H1 (cell line): Measurements from ENCODE around the gene ELL. TPM values are rescaled to one million over a fixed set of nuclear protein-coding genes. Genes with fewer than 3 reads are reported as not detected.

Source experiments
- CTCF ChIA-PET: fragments of 300-600 bp; sonication (Branson Sonifier 250); formaldehyde crosslinking; loops from one replicate; lab custom pipeline; 2021; ENCODE audit not compliant: partially characterized antibody; lab: Charles Lee
- POLR2A ChIA-PET: fragments of 300-600 bp; sonication (Branson Sonifier 250); formaldehyde crosslinking; loops from one replicate; lab custom pipeline; 2021; ENCODE audit warnings: inconsistent platforms; ENCODE audit not compliant: partially characterized antibody; lab: Charles Lee
- DNase-seq, 2 experiments: peaks; one replicate each; pipeline versions ENCODE4 v3.0.0 to v3.0.0-alpha.2; 2010 to 2022; ENCODE audit warnings: low spot score in 2 of 2, low read depth in 1 of 2, mixed read lengths in 1 of 2
- FAIRE-seq: peaks from 2 replicates; lab custom pipeline; 2011; peaks lifted over from hg19 to GRCh38; lab: Jason Lieb, UNC
- H2AFZ ChIP-seq: 2 replicates; pipeline ENCODE4 v1.8.1; 2012; ENCODE audit warnings: low read length, inconsistent platforms
- H2AK5ac ChIP-seq: 2 replicates; pipeline ENCODE4 v1.6.1; 2013; ENCODE audit warnings: low read depth, low read length
- H2BK120ac ChIP-seq: replicated peaks from 2 replicates; pipeline ENCODE3; 2013; ENCODE audit warnings: low read depth, low read length, inconsistent platforms
- H2BK12ac ChIP-seq: 2 replicates; pipeline ENCODE4 v1.6.1; 2013; ENCODE audit warnings: low read depth, low read length
- H2BK15ac ChIP-seq: 2 replicates; pipeline ENCODE4 v1.6.1; 2013; ENCODE audit warnings: low read length
- H2BK20ac ChIP-seq: 2 replicates; pipeline ENCODE4 v1.6.1; 2013; ENCODE audit warnings: low read length
- H2BK5ac ChIP-seq: 2 replicates; pipeline ENCODE4 v1.6.1; 2013; ENCODE audit warnings: low read depth, low read length
- H3K14ac ChIP-seq: 2 replicates; pipeline ENCODE4 v1.6.1; 2013; ENCODE audit warnings: inconsistent platforms; ENCODE audit not compliant: insufficient read length
- H3K18ac ChIP-seq: 2 replicates; pipeline ENCODE4 v1.6.1; 2013; ENCODE audit warnings: low read length; ENCODE audit errors: extremely low read depth
- H3K23ac ChIP-seq: 2 replicates; pipeline ENCODE4 v1.6.1; 2013; ENCODE audit warnings: inconsistent platforms; ENCODE audit not compliant: insufficient read length
- H3K23me2 ChIP-seq: 2 replicates; pipeline ENCODE4 v1.6.1; 2013; ENCODE audit warnings: low read depth, low read length
- H3K27ac ChIP-seq: 2 replicates; pipeline ENCODE4 v1.6.1; 2011; ENCODE audit warnings: low read depth, low read length, inconsistent platforms
- H3K27me3 ChIP-seq, 4 experiments: replicated peaks in 1 of 4; 1 replicate in 1 of 4; 2 replicates in 3 of 4; pipeline versions ENCODE4 v1.6.1 to v1.8.1; 2011 to 2013; ENCODE audit warnings: low read length in 3 of 4, mild to moderate bottlenecking in 3 of 4, inconsistent platforms in 2 of 4, mixed read lengths in 2 of 4, moderate library complexity in 1 of 4; ENCODE audit not compliant: control insufficient read depth in 3 of 4, insufficient read depth in 3 of 4; ENCODE audit errors: extremely low read depth in 1 of 4
- H3K36me3 ChIP-seq, 4 experiments: 2 replicates each; pipeline versions ENCODE4 v1.6.1 to v1.8.1; 2011 to 2013; ENCODE audit warnings: mild to moderate bottlenecking in 4 of 4, low read length in 3 of 4, moderate library complexity in 2 of 4, control low read depth in 1 of 4, inconsistent platforms in 1 of 4; ENCODE audit not compliant: insufficient read depth in 4 of 4, control insufficient read depth in 2 of 4
- H3K4ac ChIP-seq: replicated peaks from 2 replicates; pipeline ENCODE3; 2013; ENCODE audit warnings: low read length, low read depth, mixed read lengths, inconsistent platforms; ENCODE audit not compliant: insufficient read length
- H3K4me1 ChIP-seq, 4 experiments: replicated peaks in 1 of 4; 1 replicate in 1 of 4; 2 replicates in 3 of 4; pipeline versions ENCODE4 v1.6.1 to v1.8.1; 2011 to 2013; ENCODE audit warnings: low read length in 3 of 4, inconsistent platforms in 2 of 4, mixed read lengths in 1 of 4; ENCODE audit not compliant: insufficient read depth in 4 of 4, control insufficient read depth in 3 of 4
- H3K4me2 ChIP-seq, 2 experiments: 2 replicates each; pipeline versions ENCODE4 v1.6.1 to v1.8.1; 2011 to 2013; ENCODE audit warnings: low read depth in 2 of 2, low read length in 2 of 2, control low read depth in 1 of 2, inconsistent platforms in 1 of 2, mild to moderate bottlenecking in 1 of 2; ENCODE audit not compliant: insufficient read depth in 1 of 2
- H3K4me3 ChIP-seq, 4 experiments: fragments of 200-600, 300-600 bp in 1 of 4; sonication (generic), shearing (Covaris generic), sonication (Bioruptor Twin) in 1 of 4; 2 replicates each; pipeline versions ENCODE4 v1.5.1 to v1.8.1; 2011 to 2016; ENCODE audit warnings: low read length in 4 of 4, low read depth in 3 of 4, control low read depth in 2 of 4, inconsistent platforms in 2 of 4, mild to moderate bottlenecking in 2 of 4, mixed read lengths in 1 of 4, moderate library complexity in 1 of 4; ENCODE audit not compliant: insufficient read depth in 2 of 4; ENCODE audit errors: extremely low read depth in 1 of 4
- H3K56ac ChIP-seq: replicated peaks from 2 replicates; pipeline ENCODE3; 2013; ENCODE audit warnings: low read depth, mild to moderate bottlenecking, mixed read lengths, low read length, inconsistent platforms; ENCODE audit not compliant: insufficient read length
- H3K79me1 ChIP-seq: 2 replicates; pipeline ENCODE4 v1.6.1; 2013; ENCODE audit warnings: low read depth, low read length, control low read depth
- H3K79me2 ChIP-seq, 2 experiments: 2 replicates each; pipeline versions ENCODE4 v1.6.1 to v1.8.1; 2012 to 2013; ENCODE audit warnings: low read length in 2 of 2, mild to moderate bottlenecking in 2 of 2, inconsistent platforms in 1 of 2; ENCODE audit not compliant: insufficient read depth in 2 of 2, control insufficient read depth in 1 of 2
- H3K9ac ChIP-seq, 4 experiments: replicated peaks in 1 of 4; 1 replicate in 1 of 4; 2 replicates in 3 of 4; pipeline versions ENCODE4 v1.6.1 to v1.8.1; 2011 to 2013; ENCODE audit warnings: low read depth in 3 of 4, low read length in 3 of 4, control low read depth in 2 of 4, mild to moderate bottlenecking in 2 of 4, moderate library complexity in 2 of 4, inconsistent platforms in 1 of 4; ENCODE audit errors: extremely low read depth in 1 of 4
- H3K9me3 ChIP-seq, 2 experiments: 2 replicates each; pipeline versions ENCODE4 v1.6.1 to v1.8.1; 2012 to 2013; ENCODE audit warnings: mild to moderate bottlenecking in 2 of 2, moderate library complexity in 2 of 2, control low read depth in 1 of 2, inconsistent platforms in 1 of 2, low read depth in 1 of 2, low read length in 1 of 2, mixed read lengths in 1 of 2; ENCODE audit not compliant: insufficient read depth in 2 of 2
- H4K20me1 ChIP-seq, 2 experiments: replicated peaks in 1 of 2; 2 replicates each; pipeline versions ENCODE3 to v1.8.1; 2011 to 2013; ENCODE audit warnings: inconsistent platforms in 2 of 2, low read length in 2 of 2, mild to moderate bottlenecking in 1 of 2; ENCODE audit not compliant: insufficient read depth in 2 of 2, control insufficient read depth in 1 of 2
- H4K5ac ChIP-seq: 2 replicates; pipeline ENCODE4 v1.6.1; 2013; ENCODE audit warnings: low read length, low read depth, mixed read lengths, inconsistent platforms; ENCODE audit not compliant: insufficient read length
- H4K8ac ChIP-seq: 2 replicates; pipeline ENCODE4 v1.8.0; 2013; ENCODE audit warnings: mild to moderate bottlenecking, moderate library complexity, low read length, inconsistent platforms; ENCODE audit not compliant: insufficient read depth; ENCODE audit errors: extremely low read depth
- H4K91ac ChIP-seq: replicated peaks from 2 replicates; pipeline ENCODE3; 2013; ENCODE audit warnings: low read length, mixed read lengths, inconsistent platforms; ENCODE audit not compliant: insufficient read length
- MAFK ChIP-seq: IDR thresholded peaks from 2 replicates; pipeline ENCODE4 v1.6.1; 2012; ENCODE audit warnings: low read depth, mild to moderate bottlenecking, improper control_type of control experiment, low read length
- RBBP5 ChIP-seq: IDR thresholded peaks from 2 replicates; pipeline ENCODE4 v1.7.1; 2012; ENCODE audit warnings: low read depth, mild to moderate bottlenecking, inconsistent platforms, low read length, moderate library complexity, borderline replicate concordance
- TBP ChIP-seq: IDR thresholded peaks from 2 replicates; pipeline ENCODE4 v1.6.1; 2011; ENCODE audit warnings: low read depth, low read length, improper control_type of control experiment
- WGBS, 2 experiments: shearing (Covaris generic) in 1 of 2; methylation state at CpG; one replicate each; pipeline versions ENCODE4 v1.1.6 to v1.1.7; 2013 to 2015; ENCODE audit warnings: low lambda C conversion rate in 2 of 2, mixed read lengths in 2 of 2, inconsistent platforms in 1 of 2, low coverage in 1 of 2, missing lambda C conversion rate in 1 of 2; ENCODE audit not compliant: insufficient replicate concordance in 2 of 2, insufficient coverage in 1 of 2, insufficient read length in 1 of 2; ENCODE audit errors: extremely low coverage in 1 of 2, missing lambda C conversion rate in 1 of 2; 5-methylcytosine and 5-hydroxymethylcytosine counted together
- polyA plus RNA-seq, 7 experiments: library from polyadenylated mRNA; depleted of rRNA in 3 of 7; stranded (reverse) in 5 of 7; unstranded in 2 of 7; fragments of >200 nt in 5 of 7; fragments of 200-250 nt in 2 of 7; gene quantifications; 1 replicate in 5 of 7; 2 replicates in 1 of 7; 4 replicates in 1 of 7; pipeline versions ENCODE4 v1.2.1 to v1.2.3, GENCODE V29; 2011 to 2013; ENCODE audit warnings: missing spikeins in 2 of 7, mixed read lengths in 2 of 7
- total RNA-seq: library from RNA; stranded (reverse); fragmentation: NEBNext Ultra II Directional; extraction: Animal tissue kit (Norgen Biotek cat#: 25700); gene quantifications from 2 replicates; pipeline ENCODE4 v1.2.1, GENCODE V29; 2021

Gene ELL
- total and polyA plus RNA-seq, 2 of the 8 experiments (the other 6 are each of a cell fraction or from before 2014, with no cell fraction given), result 5.2 to 10.5 TPM

DNA sequence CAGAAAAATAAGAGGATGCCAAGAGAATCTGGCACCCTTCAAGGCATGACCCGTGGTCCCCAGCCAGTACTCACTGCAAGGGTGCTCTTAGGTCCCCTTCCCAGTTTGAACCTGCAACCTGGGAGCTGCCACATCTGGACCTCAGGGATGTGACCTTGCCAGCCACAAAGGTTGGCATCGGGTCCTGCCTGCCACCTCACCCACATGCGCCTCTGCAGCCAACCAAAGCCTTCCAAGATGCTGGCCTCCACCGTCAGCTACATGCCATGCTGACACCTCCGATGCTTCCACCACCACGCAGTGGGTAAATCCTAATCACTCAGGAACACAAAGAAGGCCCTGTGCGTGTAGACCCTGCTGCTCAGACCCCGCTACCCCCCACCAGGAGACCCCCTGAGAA lies 35.1 kb downstream of the ELL start:
- H3K4ac ChIP-seq, result no peak overlapping the region
- H3K14ac ChIP-seq, result no peak overlapping the region
- ChIA-PET POLR2A (no interaction called here), CTCF (interaction anchor here (1.0 to 18.5 kb wide), 7 partner anchors 13 to 373 kb away, joined by 3 to 458 read pairs (median 11); partner anchors contain the start of gene ELL)
- no peak overlapping the region for H2BK12ac ChIP-seq
- H3K56ac ChIP-seq, result no peak overlapping the region
- H3K79me2 ChIP-seq, result peaks cover 0 to 29% of the 10 kb centered on the region in 2 experiments; a peak in 1 of 4 replicates
- no peak for FAIRE-seq
- no peak overlapping the region for H2BK5ac ChIP-seq
- DNase-seq, result no peak
- no peak overlapping the region for H4K91ac ChIP-seq
- TF ChIP-seq TBP, result no peak
- no peak for TF ChIP-seq MAFK
- TF ChIP-seq RBBP5, result no peak
- H3K9ac ChIP-seq, result no peak overlapping the region
- H2BK20ac ChIP-seq, result no peak overlapping the region
- H3K27me3 ChIP-seq, result no peaks in the 10 kb centered on the region
- no peak overlapping the region for H2AK5ac ChIP-seq
- H3K4me2 ChIP-seq, result no peak overlapping the region
- peaks cover 8 to 30% of the 10 kb centered on the region in 2 experiments for H4K20me1 ChIP-seq
- no peak overlapping the region for H2BK15ac ChIP-seq
- 0 out of 2 replicates have a peak, but pooled peaks cover 4% of the 10 kb centered on the region for H3K23me2 ChIP-seq
- H4K8ac ChIP-seq, result no peak overlapping the region
- 90% methylated on average over 8 of the region's 8 CpGs; no CpG with 5 or more reads in 1 of the 2 experiments for WGBS, 2 experiments
- H3K9me3 ChIP-seq, result no peaks in the 10 kb centered on the region
- no peaks in the 10 kb centered on the region for H3K36me3 ChIP-seq
- no peak overlapping the region for H3K18ac ChIP-seq
- peaks cover 39% of the 10 kb centered on the region for H3K79me1 ChIP-seq
- no peak overlapping the region for H3K23ac ChIP-seq
- H3K4me1 ChIP-seq, result peaks cover 0 to 16% (median 8%) of the 10 kb centered on the region in 4 experiments; a peak in 5 of 7 replicates
- no peak overlapping the region for H3K4me3 ChIP-seq
- no peak overlapping the region for H2AFZ ChIP-seq
- H3K27ac ChIP-seq, result no peak overlapping the region
- H4K5ac ChIP-seq, result no peak overlapping the region
- H2BK120ac ChIP-seq, result no peak overlapping the region
